CD14-positive monocyte (primary cell): ENCODE results near the gene DENND4A. TPM values are rescaled to one million over a fixed set of nuclear protein-coding genes. Genes with fewer than 3 reads are reported as not detected.

Experiments
- DNase-seq, 3 donors: peaks; one replicate each; pipeline ENCODE4 v3.0.0-alpha.2; 2011 to 2022
- H2AFZ ChIP-seq: 2 replicates; pipeline ENCODE4 v1.6.0; 2012; ENCODE audit warnings: mild to moderate bottlenecking, low read depth, low read length, inconsistent platforms; ENCODE audit not compliant: insufficient read depth, poor library complexity, severe bottlenecking
- H3K27ac ChIP-seq, 2 donors: 1 replicate in 1 of 2; 2 replicates in 1 of 2; pipeline ENCODE4 v1.5.1; 2012 to 2013; ENCODE audit warnings: low read length in 2 of 2, control low read depth in 1 of 2, inconsistent platforms in 1 of 2, low read depth in 1 of 2, mild to moderate bottlenecking in 1 of 2
- H3K27me3 ChIP-seq, 2 donors: one replicate each; pipeline versions ENCODE4 v1.6.0 to v1.6.1; 2011 to 2013; ENCODE audit warnings: low read length in 2 of 2; ENCODE audit not compliant: control insufficient read depth in 2 of 2, insufficient read depth in 2 of 2
- H3K36me3 ChIP-seq, 2 donors: replicated peaks in 1 of 2; 1 replicate in 1 of 2; 2 replicates in 1 of 2; pipeline versions ENCODE4 v1.5.1 to v1.6.1; 2012 to 2013; ENCODE audit warnings: low read length in 2 of 2, control low read depth in 1 of 2, inconsistent platforms in 1 of 2, mild to moderate bottlenecking in 1 of 2; ENCODE audit not compliant: insufficient read depth in 2 of 2, control insufficient read depth in 1 of 2
- H3K4me1 ChIP-seq, 2 donors: 1 replicate in 1 of 2; 2 replicates in 1 of 2; pipeline versions ENCODE4 v1.5.1 to v1.6.1; 2012 to 2013; ENCODE audit warnings: low read length in 2 of 2, control low read depth in 1 of 2, inconsistent platforms in 1 of 2, mild to moderate bottlenecking in 1 of 2, moderate library complexity in 1 of 2; ENCODE audit not compliant: insufficient read depth in 2 of 2, control insufficient read depth in 1 of 2
- H3K4me2 ChIP-seq: replicated peaks from 2 replicates; pipeline ENCODE3; 2012; ENCODE audit warnings: low read length, moderate library complexity, mild to moderate bottlenecking; ENCODE audit not compliant: poor library complexity, severe bottlenecking; ENCODE audit errors: extremely low read depth
- H3K4me3 ChIP-seq, 3 experiments: fragments of 200-600 bp in 1 of 3; sonication (generic) in 1 of 3; replicated peaks in 1 of 3; 1 replicate in 2 of 3; 2 replicates in 1 of 3; pipeline ENCODE4 v1.5.1; 2011 to 2013; ENCODE audit warnings: low read length in 3 of 3, mild to moderate bottlenecking in 3 of 3, control low read depth in 2 of 3, low read depth in 2 of 3, inconsistent platforms in 1 of 3, moderate library complexity in 1 of 3
- H3K79me2 ChIP-seq: 2 replicates; pipeline ENCODE4 v1.6.0; 2012; ENCODE audit warnings: mild to moderate bottlenecking, control low read depth, inconsistent platforms, low read length, moderate library complexity; ENCODE audit not compliant: insufficient read depth
- H3K9ac ChIP-seq: 2 replicates; pipeline ENCODE4 v1.6.0; 2017; ENCODE audit warnings: low read length, mild to moderate bottlenecking; ENCODE audit not compliant: insufficient read depth, poor library complexity, severe bottlenecking
- H3K9me3 ChIP-seq, 2 donors: replicated peaks in 1 of 2; 1 replicate in 1 of 2; 2 replicates in 1 of 2; pipeline versions ENCODE4 v1.5.1 to v1.6.1; 2012 to 2013; ENCODE audit warnings: low read length in 2 of 2, control low read depth in 1 of 2; ENCODE audit not compliant: control insufficient read depth in 1 of 2, insufficient read depth in 1 of 2
- H4K20me1 ChIP-seq: 2 replicates; pipeline ENCODE4 v1.6.0; 2012; ENCODE audit warnings: mild to moderate bottlenecking, low read length, control low read depth, moderate library complexity; ENCODE audit not compliant: insufficient read depth
- H3K27ac Mint-ChIP-seq, 7 donors: one replicate each; pipeline ENCODE4 v1.8.0; 2020; ENCODE audit warnings: mild to moderate bottlenecking in 7 of 7, mixed read lengths in 7 of 7, moderate library complexity in 6 of 7, inconsistent platforms in 2 of 7
- H3K27me3 Mint-ChIP-seq, 3 donors: one replicate each; pipeline ENCODE4 v1.8.0; 2021 to 2022; ENCODE audit warnings: low read depth in 3 of 3, mild to moderate bottlenecking in 3 of 3, mixed read lengths in 3 of 3, moderate library complexity in 3 of 3, inconsistent platforms in 1 of 3
- H3K36me3 Mint-ChIP-seq, 2 donors: one replicate each; pipeline ENCODE4 v1.8.0; 2020; ENCODE audit warnings: mixed read lengths in 2 of 2, inconsistent platforms in 1 of 2, mild to moderate bottlenecking in 1 of 2
- H3K4me1 Mint-ChIP-seq: one replicate; pipeline ENCODE4 v1.8.0; 2020; ENCODE audit warnings: mild to moderate bottlenecking, mixed read lengths
- H3K4me3 Mint-ChIP-seq, 2 donors: one replicate each; pipeline ENCODE4 v1.8.0; 2020; ENCODE audit warnings: mild to moderate bottlenecking in 2 of 2, mixed read lengths in 2 of 2, moderate library complexity in 1 of 2
- H3K9me3 Mint-ChIP-seq, 7 donors: one replicate each; pipeline ENCODE4 v1.8.0; 2020 to 2022; ENCODE audit warnings: mixed read lengths in 7 of 7, mild to moderate bottlenecking in 6 of 7, moderate library complexity in 6 of 7, inconsistent platforms in 2 of 7
- CTCF ChIP-seq: fragments of 200-600 bp; IDR thresholded peaks from one replicate; pipeline ENCODE4 v1.8.0; 2022; ENCODE audit warnings: antibody characterized with exemption, mild to moderate bottlenecking
- WGBS: methylation state at CpG from one replicate; pipeline ENCODE4 v1.1.5; 2013; ENCODE audit warnings: missing lambda C conversion rate; ENCODE audit not compliant: insufficient coverage; 5-methylcytosine and 5-hydroxymethylcytosine counted together
- intact Hi-C, 2 donors: fragments of 100-400 bp; cut with micrococcal nuclease; formaldehyde crosslinking; loops; one replicate each; pipeline versions ENCODE4 v1.15.0 to v1.15.1; 2023
- polyA plus RNA-seq, 3 donors: library from polyadenylated mRNA; depleted of rRNA in 1 of 3; unstranded in 2 of 3; stranded (reverse) in 1 of 3; fragments of 300-500 nt in 2 of 3; fragments of >200 nt in 1 of 3; fragmentation: Illumina TruSeq in 2 of 3; gene quantifications; 1 replicate in 2 of 3; 2 replicates in 1 of 3; pipeline ENCODE4 v1.2.3, GENCODE V29; 2012 to 2021

The DENND4A gene
- polyA plus RNA-seq, 3 donors, result 4.6 to 11.0 (median 6.9) TPM

GRCh38 chr15:65712415-65712814 lies 79.7 kb downstream of the DENND4A start:
- Histone ChIP-seq H3K4me2 (no peak overlapping the region), H3K9me3 (no peaks in the 10 kb centered on the region), H2AFZ (no peak overlapping the region), H3K36me3 (peaks cover 47 to 79% of the 10 kb centered on the region in 2 donors), H3K9ac (no peak overlapping the region), H3K27me3 (no peaks in the 10 kb centered on the region), H3K79me2 (no peaks in the 10 kb centered on the region), H3K27ac (no peak overlapping the region), H3K4me3 (no peak overlapping the region), H4K20me1 (no peaks in the 10 kb centered on the region), H3K4me1 (no peaks in the 10 kb centered on the region)
- WGBS, result no CpG with 5 or more reads among the region's 2 CpGs
- no peak overlapping the region for H3K4me3 Mint-ChIP-seq
- peaks cover 0 to 3% (median 0%) of the 10 kb centered on the region in 7 donors for H3K9me3 Mint-ChIP-seq
- intact Hi-C loops, result no loop called here
- no peak overlapping the region for H3K27ac Mint-ChIP-seq
- no peak for TF ChIP-seq CTCF
- H3K36me3 Mint-ChIP-seq, result peaks cover 55 to 58% of the 10 kb centered on the region in 2 donors
- no peaks in the 10 kb centered on the region for H3K27me3 Mint-ChIP-seq
- no peak for DNase-seq
- no peaks in the 10 kb centered on the region for H3K4me1 Mint-ChIP-seq

- Mint-ChIP-seq H3K27me3 (no peaks in the 10 kb centered on the region), H3K27ac (no peak overlapping the region), H3K4me3 (no peak overlapping the region), H3K9me3 (peaks cover 0 to 4% (median 0%) of the 10 kb centered on the region in 7 donors), H3K36me3 (peaks cover 59 to 75% of the 10 kb centered on the region in 2 donors), H3K4me1 (no peaks in the 10 kb centered on the region)
- Histone ChIP-seq H3K9me3 (no peaks in the 10 kb centered on the region), H3K27me3 (no peaks in the 10 kb centered on the region), H4K20me1 (no peaks in the 10 kb centered on the region), H2AFZ (no peak overlapping the region), H3K27ac (no peak overlapping the region), H3K36me3 (peaks cover 60 to 85% of the 10 kb centered on the region in 2 donors), H3K79me2 (no peaks in the 10 kb centered on the region), H3K4me2 (no peak overlapping the region), H3K9ac (no peak overlapping the region), H3K4me3 (no peak overlapping the region), H3K4me1 (no peaks in the 10 kb centered on the region)
- DNase-seq, result no peak
- TF ChIP-seq CTCF, result no peak
- WGBS, result 100% methylated on average over 2 of the region's 2 CpGs
- intact Hi-C loops, result no loop called here
These were observed 97.0 kb downstream of the DENND4A start for GRCh38 chr15:65695081-65695480.
